Measurements from ENCODE around the gene CSNK2A3.
"Not testable (repeated sequence)": the region's sequence is repeated elsewhere in the genome, so short reads cannot be mapped to it uniquely, and the experiment has no call there.

Gene CSNK2A3

GRCh38 chr11:11379661-11380060 lies 26.6 kb upstream of the CSNK2A3 start:
- DNase-seq = no peak

DNA sequence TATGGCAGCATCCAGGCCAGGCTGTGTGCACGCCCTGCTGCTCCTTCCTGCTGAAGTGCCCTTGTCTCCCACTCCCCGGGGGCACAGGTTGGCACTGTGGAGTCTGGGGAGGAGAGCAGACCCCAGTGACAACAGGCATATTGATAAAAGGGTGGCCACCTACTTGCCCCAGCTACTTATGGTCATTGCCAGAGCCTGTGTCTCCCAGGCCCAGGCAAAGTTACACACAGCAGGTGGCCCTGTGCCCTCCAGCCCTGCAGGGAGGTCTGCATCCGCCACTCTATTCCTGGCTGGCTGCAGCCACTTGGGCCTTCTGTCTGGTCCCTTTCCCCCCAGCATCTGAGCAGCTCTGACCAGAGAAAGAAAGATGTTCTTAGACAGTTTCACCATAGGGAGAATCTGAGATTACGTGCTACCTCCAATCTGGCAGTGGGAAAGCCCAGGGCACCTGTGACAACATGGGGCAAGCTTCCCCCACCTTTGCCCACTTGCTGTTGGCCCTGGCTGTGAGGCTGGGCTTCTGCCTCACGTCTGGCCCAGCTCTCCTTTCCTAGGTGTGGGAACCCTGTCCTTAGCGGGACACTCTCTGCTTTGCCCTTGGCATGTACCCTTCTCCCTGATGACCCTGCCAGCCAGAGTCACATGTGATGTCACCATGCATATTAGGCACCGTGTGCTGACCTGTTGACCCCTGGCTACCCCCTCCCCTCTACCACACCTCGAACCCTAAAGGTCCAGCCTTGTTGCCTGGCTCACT lies 25.3 kb upstream of the CSNK2A3 start:
- no peak for DNase-seq

DNA sequence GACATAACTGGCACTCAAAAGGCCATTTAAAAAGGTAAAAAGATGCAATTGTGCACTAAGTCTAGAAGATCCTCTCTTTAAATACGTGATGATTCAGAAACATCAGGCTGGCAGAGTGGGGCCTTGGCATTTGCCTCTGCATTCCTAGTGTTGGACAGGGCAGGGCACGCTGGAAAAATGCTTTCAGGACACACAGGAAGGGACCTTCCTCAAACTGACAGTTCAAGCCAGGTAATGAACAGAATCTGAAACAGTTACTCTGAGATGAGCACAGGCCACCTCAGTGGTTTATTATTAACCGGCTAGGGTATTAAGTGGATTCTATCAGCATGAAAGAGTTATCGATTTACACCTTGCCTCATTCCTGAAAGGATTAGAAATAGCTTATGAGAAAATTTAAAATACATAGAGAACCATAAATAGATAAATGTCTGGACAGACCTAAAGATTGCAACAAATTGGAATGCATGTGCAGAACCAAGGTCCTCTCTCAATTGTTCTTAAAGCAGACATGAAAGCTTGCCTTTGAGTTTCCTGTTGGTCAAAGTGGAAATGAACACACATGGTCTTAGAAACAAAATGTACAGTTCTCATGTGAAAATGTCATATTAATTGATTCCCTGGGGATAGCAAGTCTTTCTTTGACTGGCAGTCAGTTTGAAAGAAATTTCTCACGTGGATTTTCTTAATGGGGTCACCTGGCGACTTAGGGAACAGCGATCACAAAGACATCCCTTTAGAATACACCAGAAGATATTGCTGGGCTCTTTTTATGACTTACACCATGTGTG lies 21.5 kb upstream of the CSNK2A3 start:
- DNase-seq = no peak

GRCh38 chr11:11373934-11374333 lies 20.9 kb upstream of the CSNK2A3 start:
- no peak for DNase-seq

GRCh38 chr11:11372461-11372860 lies 19.4 kb upstream of the CSNK2A3 start:
- no peak for DNase-seq

DNA sequence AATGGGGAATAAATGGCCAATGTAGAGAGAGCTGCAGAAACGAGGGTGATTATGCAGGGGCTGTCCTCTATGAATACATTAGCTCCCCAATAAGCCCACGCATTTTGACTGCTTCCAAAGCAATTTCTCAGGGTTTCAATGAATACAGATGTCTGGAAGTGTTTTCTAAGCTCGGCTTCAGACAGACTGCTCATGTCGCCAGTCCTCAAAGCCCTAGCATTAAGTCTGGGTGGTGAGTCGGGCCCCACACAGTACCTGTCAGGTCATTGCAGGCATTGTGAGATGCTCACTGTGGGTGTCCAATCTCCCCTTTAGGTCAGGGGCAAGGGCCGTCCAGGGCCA lies 17.9 kb upstream of the CSNK2A3 start:
- no peak for DNase-seq

DNA sequence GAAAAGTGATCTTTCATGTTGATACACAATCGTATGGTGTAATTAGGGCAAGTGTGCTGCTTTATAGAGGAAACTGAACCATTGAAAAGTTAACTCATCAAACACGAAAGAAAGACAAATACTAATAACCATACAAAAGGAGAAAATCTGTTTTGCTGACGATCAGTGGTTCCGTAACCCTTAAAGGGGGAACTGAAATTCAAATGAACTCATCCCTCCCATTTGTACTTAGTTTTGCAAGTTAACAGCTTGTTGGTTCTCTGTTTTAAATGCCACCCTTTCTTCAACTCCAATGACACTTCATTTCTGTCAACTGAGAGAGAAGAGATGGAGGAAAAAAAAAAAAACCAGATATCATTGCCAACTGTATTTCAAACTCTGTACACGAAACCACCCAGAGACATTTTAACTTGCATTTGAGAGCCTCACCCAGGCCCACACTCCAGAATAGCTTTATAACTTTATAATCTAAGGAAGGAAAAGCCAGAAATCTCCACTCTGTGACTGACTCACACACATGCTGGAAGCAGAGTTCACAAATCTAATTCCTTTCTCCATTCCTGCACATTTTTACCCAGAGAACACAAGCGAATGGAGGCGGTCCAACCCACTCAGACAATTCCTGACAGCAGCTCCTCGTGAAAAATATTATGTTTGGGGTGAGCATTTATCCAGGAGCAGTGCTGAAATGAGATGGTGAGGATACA lies 17.4 kb upstream of the CSNK2A3 start:
- DNase-seq = no peak

DNA sequence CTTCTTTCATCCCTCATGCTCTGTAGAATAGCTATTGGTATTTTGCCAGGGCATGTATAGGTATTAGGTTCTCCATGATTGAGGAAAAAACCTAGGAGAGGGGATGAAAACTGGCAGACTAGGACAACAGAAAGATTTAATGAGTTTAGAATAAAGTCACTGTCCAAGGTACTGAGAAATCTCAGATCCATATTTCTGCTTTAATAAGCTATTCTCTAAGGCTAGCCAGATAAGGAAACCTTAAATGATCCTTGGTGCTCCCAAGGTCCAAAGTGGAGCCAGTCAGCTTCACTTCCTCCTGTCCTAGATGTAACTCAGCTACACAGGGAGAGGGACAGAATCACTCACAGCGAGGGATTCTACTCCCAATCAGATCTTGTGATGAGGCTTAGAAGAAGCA lies 13.7 kb upstream of the CSNK2A3 start:
- DNase-seq = no peak

- DNase-seq = no peak
Measured at GRCh38 chr11:11363674-11364073, 10.6 kb upstream of the CSNK2A3 start.

DNA sequence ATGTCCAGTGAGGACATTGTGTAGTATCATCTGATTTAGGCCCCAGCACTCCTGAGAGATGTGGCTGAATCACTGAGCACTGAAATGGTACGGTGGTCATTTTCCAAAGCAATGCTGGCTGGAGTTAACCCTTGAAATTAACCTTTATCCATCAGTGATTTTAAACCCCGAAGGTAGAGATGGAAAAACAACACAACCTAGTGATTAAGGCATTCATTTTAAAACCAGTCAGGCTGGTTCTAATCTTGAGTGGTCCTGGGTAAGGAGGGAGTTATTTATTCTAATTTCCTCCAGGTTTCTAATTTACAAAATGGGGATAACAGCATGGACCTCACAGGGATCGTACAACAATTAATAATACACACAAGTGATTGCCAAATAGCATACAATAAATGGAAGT lies 6.6 kb upstream of the CSNK2A3 start:
- DNase-seq = no peak

DNA sequence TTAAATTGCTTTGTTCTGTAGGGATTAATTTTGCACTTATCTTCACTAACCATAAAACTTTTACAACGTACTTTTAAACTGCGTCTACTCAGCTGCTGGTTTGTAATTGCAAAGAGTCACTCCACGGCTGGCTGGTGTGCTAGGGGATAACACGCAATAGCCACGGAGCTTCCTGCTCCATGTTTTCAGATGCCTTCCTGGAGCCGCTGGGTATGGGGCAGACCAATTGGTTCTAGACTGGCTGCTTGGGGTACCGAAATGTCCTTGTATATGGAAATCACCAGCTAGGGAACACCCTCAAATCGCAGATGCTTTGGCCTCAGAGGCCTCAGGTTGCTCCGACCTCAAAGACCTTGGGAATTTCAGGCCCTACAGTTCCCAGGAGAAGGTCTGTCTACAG lies 3.8 kb upstream of the CSNK2A3 start:
- no peak for DNase-seq

DNA sequence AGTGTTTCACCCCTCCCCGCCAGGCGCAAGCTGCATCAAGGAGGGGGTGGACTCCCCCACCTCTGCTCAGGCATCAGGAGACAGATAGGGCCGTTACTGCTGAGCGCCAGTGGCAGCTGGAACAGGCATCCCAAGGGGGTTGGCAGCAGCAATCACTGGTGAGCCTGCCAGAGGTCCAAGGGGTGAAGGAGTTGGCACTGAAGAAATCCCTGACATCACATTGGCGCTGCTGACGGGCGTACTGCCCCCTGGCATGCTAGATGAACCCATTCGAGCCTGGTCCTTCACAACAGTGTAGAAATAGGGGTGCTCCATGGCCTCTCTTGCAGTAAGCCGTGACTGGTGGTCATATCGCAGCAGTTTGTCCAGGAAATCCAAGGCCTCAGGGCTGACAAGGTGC lies 1.2 kb downstream of the CSNK2A3 start:
- DNase-seq = not testable (repeated sequence)

- no peak for DNase-seq
Measured at GRCh38 chr11:11351042-11351586, 1.9 kb downstream of the CSNK2A3 start.

DNA sequence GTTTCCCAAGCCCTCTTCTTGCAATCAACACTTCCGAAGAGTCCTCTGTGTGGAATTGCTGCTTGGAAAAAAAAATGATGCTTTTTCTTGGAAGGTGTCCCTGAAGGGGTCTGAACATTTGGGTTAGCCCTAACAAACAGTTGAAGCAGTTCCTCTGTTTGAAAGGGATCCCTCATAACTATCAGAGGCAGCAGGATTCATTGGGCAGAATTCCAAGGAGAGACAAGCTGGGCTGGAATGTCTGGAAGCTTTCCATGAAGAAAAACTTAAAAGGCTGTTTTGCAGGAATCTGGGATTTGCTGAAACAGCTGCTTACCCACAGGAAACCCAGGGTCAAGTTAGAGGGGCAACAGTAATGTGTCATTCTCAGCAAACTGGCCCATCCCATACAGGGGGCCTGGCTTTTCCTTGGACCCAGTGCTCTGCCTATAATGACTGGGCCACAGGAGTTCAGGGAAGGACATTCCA lies 3.1 kb downstream of the CSNK2A3 start:
- DNase-seq = no peak

GRCh38 chr11:11349106-11349825 lies 3.8 kb downstream of the CSNK2A3 start:
- no peak for DNase-seq

DNA sequence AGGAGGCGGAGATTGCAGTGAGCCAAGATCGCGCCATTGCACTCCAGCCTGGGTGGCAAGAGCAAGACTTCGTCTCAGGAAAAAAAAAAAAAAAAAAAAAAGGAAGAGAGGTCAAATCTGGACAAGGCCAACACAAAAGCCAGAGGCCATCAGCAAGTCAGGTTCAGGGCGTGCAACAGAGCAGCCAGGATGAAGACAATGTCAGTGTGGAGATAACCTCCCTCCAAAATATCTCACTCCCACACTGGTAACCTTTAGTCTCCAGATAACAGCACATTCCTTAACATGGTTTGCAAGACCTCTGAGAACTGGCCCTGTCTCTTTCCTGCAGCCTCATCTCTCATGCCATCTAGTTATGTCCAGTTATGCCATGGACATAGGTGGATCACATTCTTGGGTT lies 4.7 kb downstream of the CSNK2A3 start:
- no peak for DNase-seq

DNA sequence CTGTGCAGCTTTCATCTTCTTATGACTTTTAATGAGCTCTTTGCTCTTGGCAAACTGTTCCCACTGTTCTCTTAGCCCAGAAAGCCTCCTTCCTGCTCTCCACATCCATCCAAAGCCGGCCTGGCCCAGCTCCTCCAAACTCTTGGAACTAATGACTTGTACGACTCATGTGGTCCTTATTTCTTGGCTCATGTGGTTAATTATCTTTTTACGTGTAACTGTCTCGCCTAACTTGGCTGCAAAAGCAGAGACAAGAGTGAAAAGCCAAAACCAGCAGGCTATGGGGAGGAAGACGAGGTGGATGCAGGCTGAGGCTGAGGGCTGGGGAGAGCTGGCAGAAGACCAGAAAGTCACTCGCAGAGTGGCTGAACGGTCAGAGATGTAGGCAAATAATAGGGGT lies 5.5 kb downstream of the CSNK2A3 start:
- no peak for DNase-seq

DNA sequence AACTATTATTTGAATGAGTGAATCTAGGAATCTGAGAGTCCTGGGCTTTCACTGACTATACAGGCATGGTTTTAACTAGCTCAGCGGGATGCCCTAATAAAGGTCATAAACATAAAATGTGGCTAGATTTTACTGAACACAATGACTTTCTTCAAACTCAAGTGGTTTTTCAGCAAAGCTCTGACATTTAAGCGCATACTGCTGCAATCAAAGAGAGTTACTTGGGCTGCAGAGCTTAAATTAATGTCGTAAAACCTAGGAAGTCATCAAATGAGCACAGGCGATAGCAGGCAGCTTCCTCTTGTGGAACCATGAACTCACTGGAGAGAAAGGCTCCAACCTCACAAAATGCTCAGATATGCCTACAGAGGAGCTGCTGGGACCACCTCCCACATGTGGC lies 6.7 kb downstream of the CSNK2A3 start:
- DNase-seq = no peak

GRCh38 chr11:11345099-11345498 lies 8.0 kb downstream of the CSNK2A3 start:
- DNase-seq = no peak

- no peak for DNase-seq
Measured at GRCh38 chr11:11344045-11344444, 9.0 kb downstream of the CSNK2A3 start.

- no peak for DNase-seq
Measured at GRCh38 chr11:11338304-11338703, 14.7 kb downstream of the CSNK2A3 start.

- DNase-seq = no peak
Measured at GRCh38 chr11:11336664-11337063, 16.4 kb downstream of the CSNK2A3 start.

GRCh38 chr11:11335043-11335442 lies 18.0 kb downstream of the CSNK2A3 start:
- no peak for DNase-seq

Measured in T-helper 1 cell (primary cell).